Ishikawa (cell line): Measurements from ENCODE around the gene GALNT2.

ENCODE experiments used
- CEBPB ChIP-seq: IDR thresholded peaks from 2 replicates; pipeline ENCODE4 v1.6.1; 2012
- EP300 ChIP-seq: IDR thresholded peaks from 2 replicates; pipeline ENCODE4 v1.6.1; 2012; ENCODE audit warnings: borderline replicate concordance
- FOXM1 ChIP-seq: IDR thresholded peaks from 2 replicates; pipeline ENCODE4 v1.6.1; 2012; ENCODE audit warnings: low read depth, borderline replicate concordance
- RAD21 ChIP-seq: IDR thresholded peaks from 2 replicates; pipeline ENCODE4 v1.6.1; 2012; ENCODE audit warnings: low read depth
- YY1 ChIP-seq: IDR thresholded peaks from 2 replicates; pipeline ENCODE4 v1.6.1; 2012; ENCODE audit warnings: low read depth
- TF ChIP-seq, protein P1 (sequence below): IDR thresholded peaks from 2 replicates; pipeline ENCODE4 v1.6.1; 2012
- TF ChIP-seq, protein P2 (sequence below): IDR thresholded peaks from 2 replicates; pipeline ENCODE4 v1.6.1; 2012; ENCODE audit warnings: low read depth, mild to moderate bottlenecking

DNA sequence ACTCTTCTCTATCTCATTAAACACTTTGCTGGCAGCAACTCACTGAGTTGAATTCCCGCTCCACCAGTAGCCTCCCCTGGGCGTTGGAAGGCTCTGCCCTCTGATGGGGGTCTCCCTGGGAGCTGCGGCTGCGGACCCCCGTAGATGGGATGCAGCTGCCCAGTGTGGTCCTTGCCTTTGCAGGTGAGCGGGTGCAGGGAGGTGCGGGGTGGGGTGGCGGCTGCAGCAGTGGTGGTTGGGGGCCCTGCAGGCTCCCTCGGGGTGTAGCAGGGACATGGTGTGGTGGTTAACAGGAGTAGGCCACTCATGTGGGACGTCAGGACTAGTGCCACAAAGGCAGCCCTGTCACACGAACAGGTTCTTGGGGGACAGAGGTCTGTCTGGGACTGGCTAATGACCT, 42.0 kb downstream of the GALNT2 start:
- TF ChIP-seq, protein P1, sequence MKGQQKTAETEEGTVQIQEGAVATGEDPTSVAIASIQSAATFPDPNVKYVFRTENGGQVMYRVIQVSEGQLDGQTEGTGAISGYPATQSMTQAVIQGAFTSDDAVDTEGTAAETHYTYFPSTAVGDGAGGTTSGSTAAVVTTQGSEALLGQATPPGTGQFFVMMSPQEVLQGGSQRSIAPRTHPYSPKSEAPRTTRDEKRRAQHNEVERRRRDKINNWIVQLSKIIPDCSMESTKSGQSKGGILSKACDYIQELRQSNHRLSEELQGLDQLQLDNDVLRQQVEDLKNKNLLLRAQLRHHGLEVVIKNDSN: no peak
- TF ChIP-seq CEBPB: no peak
- TF ChIP-seq EP300: no peak
- TF ChIP-seq FOXM1: no peak
- TF ChIP-seq, protein P2, sequence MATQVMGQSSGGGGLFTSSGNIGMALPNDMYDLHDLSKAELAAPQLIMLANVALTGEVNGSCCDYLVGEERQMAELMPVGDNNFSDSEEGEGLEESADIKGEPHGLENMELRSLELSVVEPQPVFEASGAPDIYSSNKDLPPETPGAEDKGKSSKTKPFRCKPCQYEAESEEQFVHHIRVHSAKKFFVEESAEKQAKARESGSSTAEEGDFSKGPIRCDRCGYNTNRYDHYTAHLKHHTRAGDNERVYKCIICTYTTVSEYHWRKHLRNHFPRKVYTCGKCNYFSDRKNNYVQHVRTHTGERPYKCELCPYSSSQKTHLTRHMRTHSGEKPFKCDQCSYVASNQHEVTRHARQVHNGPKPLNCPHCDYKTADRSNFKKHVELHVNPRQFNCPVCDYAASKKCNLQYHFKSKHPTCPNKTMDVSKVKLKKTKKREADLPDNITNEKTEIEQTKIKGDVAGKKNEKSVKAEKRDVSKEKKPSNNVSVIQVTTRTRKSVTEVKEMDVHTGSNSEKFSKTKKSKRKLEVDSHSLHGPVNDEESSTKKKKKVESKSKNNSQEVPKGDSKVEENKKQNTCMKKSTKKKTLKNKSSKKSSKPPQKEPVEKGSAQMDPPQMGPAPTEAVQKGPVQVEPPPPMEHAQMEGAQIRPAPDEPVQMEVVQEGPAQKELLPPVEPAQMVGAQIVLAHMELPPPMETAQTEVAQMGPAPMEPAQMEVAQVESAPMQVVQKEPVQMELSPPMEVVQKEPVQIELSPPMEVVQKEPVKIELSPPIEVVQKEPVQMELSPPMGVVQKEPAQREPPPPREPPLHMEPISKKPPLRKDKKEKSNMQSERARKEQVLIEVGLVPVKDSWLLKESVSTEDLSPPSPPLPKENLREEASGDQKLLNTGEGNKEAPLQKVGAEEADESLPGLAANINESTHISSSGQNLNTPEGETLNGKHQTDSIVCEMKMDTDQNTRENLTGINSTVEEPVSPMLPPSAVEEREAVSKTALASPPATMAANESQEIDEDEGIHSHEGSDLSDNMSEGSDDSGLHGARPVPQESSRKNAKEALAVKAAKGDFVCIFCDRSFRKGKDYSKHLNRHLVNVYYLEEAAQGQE: no peak
- TF ChIP-seq RAD21: no peak
- TF ChIP-seq YY1: no peak
